Measurements from ENCODE around the gene SFXN5. TPM values are rescaled to one million over a fixed set of nuclear protein-coding genes. Genes with fewer than 3 reads are reported as not detected.

The SFXN5 gene
- total RNA-seq, 2 donors from 2014 or later = 16.1 to 26.4 TPM

- H3K9ac ChIP-seq (ENCODE audit: low read depth in 2 of 2, low read length in 2 of 2) = peak within 1 kb of the TSS; percentile 38 to 40
- intact Hi-C loops (cut with DNase I) = no loop called here
- peak; percentile 84 for DNase-seq
- H3K36me3 ChIP-seq = no peaks in the 10 kb centered on the region
- H3K27me3 ChIP-seq = peaks cover 95% of the 10 kb centered on the region
- peak within 1 kb of the TSS; percentile 41 for H3K4me3 ChIP-seq
- H3K27ac ChIP-seq = no peak within 1 kb of the TSS
- H3K9me3 ChIP-seq = no peaks in the 10 kb centered on the region
- peaks cover 34% of the 10 kb centered on the region for H3K4me1 ChIP-seq
- no peak for TF ChIP-seq CTCF (IDR thresholded peaks at IDR 0.05)
Observed at GRCh38 chr2:72917138-72917876, 154.2 kb downstream of the SFXN5 start, which contains the start of gene EMX1. TSS of gene EMX1 (plus strand) at chr2:72917519. CDS start at chr2:72917853, 334 bp downstream.

- H3K27ac ChIP-seq = no peak overlapping the region
- H3K27me3 ChIP-seq = peaks cover 91% of the 10 kb centered on the region
- no peak for TF ChIP-seq CTCF (IDR thresholded peaks at IDR 0.05)
- H3K36me3 ChIP-seq = no peaks in the 10 kb centered on the region
- no peak for DNase-seq
- H3K4me1 ChIP-seq = peaks cover 34% of the 10 kb centered on the region
- peak overlapping the region; percentile 41 for H3K4me3 ChIP-seq
- peak overlapping the region; percentile 38 to 40 for H3K9ac ChIP-seq (ENCODE audit: low read depth in 2 of 2, low read length in 2 of 2)
- no peaks in the 10 kb centered on the region for H3K9me3 ChIP-seq
- intact Hi-C loops (cut with DNase I) = no loop called here
Observed at GRCh38 chr2:72916743-72917137, 154.8 kb downstream of the SFXN5 start.

GRCh38 chr2:72915907-72916742, 155.4 kb downstream of the SFXN5 start:
- TF ChIP-seq CTCF (IDR thresholded peaks at IDR 0.05) = no peak
- intact Hi-C loops (cut with DNase I) = no loop called here
- peaks cover 85% of the 10 kb centered on the region for H3K27me3 ChIP-seq
- peak overlapping the region in 1 of 2 donors; percentile 40 for H3K9ac ChIP-seq (ENCODE audit: low read depth in 2 of 2, low read length in 2 of 2)
- H3K36me3 ChIP-seq = no peaks in the 10 kb centered on the region
- H3K4me3 ChIP-seq = peak overlapping the region; percentile 41
- no peaks in the 10 kb centered on the region for H3K9me3 ChIP-seq
- H3K27ac ChIP-seq = no peak overlapping the region
- peaks cover 34% of the 10 kb centered on the region for H3K4me1 ChIP-seq
- peak; percentile 76 for DNase-seq

GRCh38 chr2:72915320-72915906, 156.1 kb downstream of the SFXN5 start:
- intact Hi-C loops (cut with DNase I) = no loop called here
- Histone ChIP-seq H3K9me3 (no peaks in the 10 kb centered on the region), H3K4me1 (peaks cover 29% of the 10 kb centered on the region), H3K27ac (no peak overlapping the region), H3K27me3 (peaks cover 78% of the 10 kb centered on the region), H3K9ac (ENCODE audit: low read depth in 2 of 2, low read length in 2 of 2) (no peak overlapping the region), H3K36me3 (no peaks in the 10 kb centered on the region), H3K4me3 (peak overlapping the region; percentile 41)
- DNase-seq = no peak
- no peak for TF ChIP-seq CTCF (IDR thresholded peaks at IDR 0.05)

GRCh38 chr2:72914589-72915319, 156.8 kb downstream of the SFXN5 start:
- no peak overlapping the region for H3K27ac ChIP-seq
- TF ChIP-seq CTCF (IDR thresholded peaks at IDR 0.05) = no peak
- DNase-seq = no peak
- H3K27me3 ChIP-seq = peaks cover 72% of the 10 kb centered on the region
- H3K4me1 ChIP-seq = peaks cover 24% of the 10 kb centered on the region
- intact Hi-C loops (cut with DNase I) = no loop called here
- H3K36me3 ChIP-seq = no peaks in the 10 kb centered on the region
- H3K9ac ChIP-seq (ENCODE audit: low read depth in 2 of 2, low read length in 2 of 2) = no peak overlapping the region
- H3K9me3 ChIP-seq = no peaks in the 10 kb centered on the region
- no peak overlapping the region for H3K4me3 ChIP-seq
